Nephron (organoid): ENCODE results near the gene GPR162.

Experiments used
- H3K27ac Mint-ChIP-seq, 3 experiments: 2 replicates each; pipeline ENCODE4 v1.8.0; 2020; ENCODE audit warnings: mixed read lengths in 3 of 3, mild to moderate bottlenecking in 2 of 3, moderate library complexity in 1 of 3
- H3K27me3 Mint-ChIP-seq: 2 replicates; pipeline ENCODE4 v1.8.0; 2021; ENCODE audit warnings: low read depth, mild to moderate bottlenecking, moderate library complexity, mixed read lengths
- H3K36me3 Mint-ChIP-seq: 2 replicates; pipeline ENCODE4 v1.8.0; 2020; ENCODE audit warnings: low read depth, mixed read lengths
- H3K4me1 Mint-ChIP-seq: 2 replicates; pipeline ENCODE4 v1.8.0; 2020; ENCODE audit warnings: mixed read lengths
- H3K4me3 Mint-ChIP-seq, 3 experiments: 2 replicates each; pipeline ENCODE4 v1.8.0; 2020; ENCODE audit warnings: mild to moderate bottlenecking in 3 of 3, mixed read lengths in 3 of 3, moderate library complexity in 2 of 3
- H3K9me3 Mint-ChIP-seq: 2 replicates; pipeline ENCODE4 v1.8.0; 2020; ENCODE audit warnings: mixed read lengths
- CTCF ChIP-seq, 3 experiments: fragments of 200-600 bp; sonication (generic); IDR thresholded peaks; one replicate each; pipeline ENCODE4 v1.5.0; 2021; ENCODE audit warnings: antibody characterized with exemption in 3 of 3; ENCODE audit not compliant: unreplicated experiment in 3 of 3

GPR162 gene

DNA sequence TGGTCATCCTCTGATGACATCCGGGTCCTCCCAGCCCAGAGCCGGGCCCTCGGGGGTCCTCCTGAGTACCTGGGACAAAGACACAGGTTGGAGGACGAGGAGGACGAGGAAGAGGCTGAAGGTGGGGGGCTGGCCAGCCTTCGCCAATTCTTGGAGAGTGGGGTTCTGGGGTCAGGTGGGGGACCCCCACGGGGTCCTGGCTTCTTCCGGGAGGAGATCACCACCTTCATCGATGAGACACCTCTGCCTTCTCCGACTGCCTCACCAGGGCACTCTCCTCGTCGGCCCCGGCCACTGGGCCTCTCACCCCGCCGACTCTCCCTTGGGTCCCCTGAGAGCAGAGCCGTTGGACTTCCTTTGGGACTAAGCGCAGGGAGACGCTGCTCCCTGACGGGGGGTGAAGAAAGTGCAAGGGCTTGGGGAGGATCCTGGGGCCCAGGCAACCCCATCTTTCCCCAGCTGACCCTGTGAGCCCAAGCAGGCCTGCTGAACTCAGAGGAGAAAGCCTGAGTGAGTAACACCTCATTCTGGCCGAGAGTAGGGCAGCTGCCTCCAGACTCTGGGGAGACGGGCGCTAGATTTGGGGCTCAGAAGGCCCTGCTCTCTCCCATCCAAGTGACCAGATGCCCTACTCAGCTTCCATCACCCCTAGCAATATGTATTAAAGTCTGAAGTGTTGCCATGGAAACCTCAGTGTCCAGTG lies 5.3 kb downstream of the GPR162 start:
- Mint-ChIP-seq H3K27ac (peak overlapping the region; percentile 93 to 96 (median 94)), H3K4me1 (peaks cover 50% of the 10 kb centered on the region), H3K9me3 (no peaks in the 10 kb centered on the region), H3K27me3 (peaks cover 3% of the 10 kb centered on the region), H3K4me3 (peak overlapping the region; percentile 81 to 89 (median 88)), H3K36me3 (peaks cover 16% of the 10 kb centered on the region)
- no peak for TF ChIP-seq CTCF (IDR thresholded peaks at IDR 0.05; ENCODE audit: unreplicated experiment in 3 of 3)

- no peak for TF ChIP-seq CTCF (IDR thresholded peaks at IDR 0.05; ENCODE audit: unreplicated experiment in 3 of 3)
- peak overlapping the region; percentile 81 to 89 (median 88) for H3K4me3 Mint-ChIP-seq
- peaks cover 50% of the 10 kb centered on the region for H3K4me1 Mint-ChIP-seq
- peaks cover 3% of the 10 kb centered on the region for H3K27me3 Mint-ChIP-seq
- peaks cover 21% of the 10 kb centered on the region for H3K36me3 Mint-ChIP-seq
- peak overlapping the region; percentile 93 to 96 (median 94) for H3K27ac Mint-ChIP-seq
- no peaks in the 10 kb centered on the region for H3K9me3 Mint-ChIP-seq
Measured at GRCh38 chr12:6827437-6827911, 5.9 kb downstream of the GPR162 start.

GRCh38 chr12:6827982-6828780 lies 6.6 kb downstream of the GPR162 start, which contains the start of gene P3H3:
Gene P3H3 (plus strand): TSS chr12:6828407. CDS start chr12:6828441, 34 bp downstream.
- Mint-ChIP-seq H3K9me3 (no peaks in the 10 kb centered on the region), H3K27me3 (peaks cover 3% of the 10 kb centered on the region), H3K27ac (peak within 1 kb of the TSS; percentile 98 to 99 (median 98)), H3K4me3 (peak within 1 kb of the TSS; percentile 96 to 100 (median 97)), H3K4me1 (peaks cover 44% of the 10 kb centered on the region), H3K36me3 (peaks cover 22% of the 10 kb centered on the region)
- TF ChIP-seq CTCF (IDR thresholded peaks at IDR 0.05; ENCODE audit: unreplicated experiment in 3 of 3): no peak

DNA sequence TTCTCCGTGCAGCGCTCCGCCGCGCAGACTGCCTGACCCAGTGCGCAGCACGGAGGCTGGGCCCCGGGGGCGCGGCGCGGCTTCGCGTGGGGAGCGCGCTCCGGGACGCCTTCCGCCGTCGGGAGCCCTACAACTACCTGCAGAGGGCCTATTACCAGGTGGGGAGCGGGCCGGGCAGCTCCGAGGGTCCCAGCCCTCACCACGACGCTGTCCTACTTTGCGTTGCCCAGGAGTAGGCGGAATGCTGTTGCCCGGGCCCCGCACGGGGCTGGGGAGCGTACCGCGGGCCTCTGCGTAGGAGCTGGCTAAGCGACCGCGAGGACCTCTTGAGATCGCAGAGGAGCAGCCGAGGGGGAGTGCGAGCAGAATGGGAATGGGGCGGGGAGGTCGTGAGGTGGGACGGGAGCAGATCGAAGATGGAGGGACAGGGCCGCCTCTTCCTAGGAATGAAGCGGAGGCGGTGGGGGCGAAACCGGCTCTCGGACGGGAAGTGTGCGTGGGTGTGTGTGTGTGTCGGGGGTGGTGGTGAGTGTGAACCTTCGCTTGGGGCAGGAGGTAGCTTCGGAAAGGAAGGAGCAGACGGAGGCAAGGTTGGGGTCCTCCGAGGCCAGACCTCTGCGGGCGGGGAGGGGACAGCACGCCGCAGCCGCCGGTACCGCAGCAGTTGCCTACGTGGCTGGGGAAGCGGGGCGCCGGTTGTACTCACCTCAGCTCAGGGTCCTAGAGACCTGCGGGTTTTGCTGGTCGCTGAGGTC lies 7.3 kb downstream of the GPR162 start:
- Mint-ChIP-seq H3K9me3 (no peaks in the 10 kb centered on the region), H3K36me3 (peaks cover 30% of the 10 kb centered on the region), H3K4me3 (peak overlapping the region; percentile 96 to 100 (median 97)), H3K27ac (peak overlapping the region; percentile 94 to 99 (median 98)), H3K4me1 (peaks cover 42% of the 10 kb centered on the region), H3K27me3 (peaks cover 3% of the 10 kb centered on the region)
- no peak for TF ChIP-seq CTCF (IDR thresholded peaks at IDR 0.05; ENCODE audit: unreplicated experiment in 3 of 3)

DNA sequence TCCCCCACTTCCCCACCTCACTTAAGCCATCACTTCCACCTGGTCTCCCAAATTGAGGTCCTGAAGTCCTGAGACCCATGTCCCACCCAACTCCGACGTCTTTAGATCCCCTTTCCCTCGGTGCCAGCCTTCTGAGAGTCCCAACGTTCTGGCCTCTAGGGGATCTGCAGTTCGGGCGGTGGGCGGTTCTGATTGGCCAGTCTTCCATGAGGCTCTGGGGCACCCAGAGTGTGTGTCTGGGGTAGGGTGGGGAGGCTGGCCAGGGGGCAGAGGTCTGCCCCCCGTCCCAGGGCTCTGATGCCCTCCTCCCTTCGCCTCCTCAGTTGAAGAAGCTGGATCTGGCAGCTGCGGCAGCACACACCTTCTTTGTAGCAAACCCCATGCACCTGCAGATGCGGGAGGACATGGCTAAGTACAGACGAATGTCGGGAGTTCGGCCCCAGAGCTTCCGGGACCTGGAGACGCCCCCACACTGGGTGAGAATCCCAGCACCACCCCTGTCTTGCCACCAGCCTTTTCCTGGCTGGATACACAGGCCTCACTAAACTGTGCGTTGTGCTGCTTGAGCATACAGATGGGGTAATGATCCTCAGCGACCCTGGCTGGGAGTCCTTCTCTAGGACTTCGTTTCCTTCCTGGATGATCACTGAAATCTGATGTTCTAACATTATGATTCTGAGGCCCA lies 8.1 kb downstream of the GPR162 start:
- Mint-ChIP-seq H3K27me3 (peaks cover 3% of the 10 kb centered on the region), H3K4me1 (peaks cover 37% of the 10 kb centered on the region), H3K9me3 (no peaks in the 10 kb centered on the region), H3K4me3 (peak overlapping the region; percentile 96 to 100 (median 97)), H3K36me3 (peaks cover 35% of the 10 kb centered on the region), H3K27ac (peak overlapping the region; percentile 94 to 99 (median 98))
- TF ChIP-seq CTCF (IDR thresholded peaks at IDR 0.05; ENCODE audit: unreplicated experiment in 3 of 3): peak in 1 of 3 experiments; percentile 10
